ENCODE data around the gene C16orf96.

C16orf96 gene

GRCh38 chr16:4556112-4556511 lies at the start of gene C16orf96:
Gene C16orf96 (plus strand): TSS chr16:4556340. CDS start chr16:4556490, 150 bp downstream.
- TF ChIP-seq CTCF (IDR thresholded peaks at IDR 0.05; ENCODE audit: low read length, missing control alignments), result no peak
- DNase-seq (ENCODE audit: low read depth), result no peak
- H3K4me3 ChIP-seq (replicated peaks; ENCODE audit: low read depth, low read length), result no peak within 1 kb of the TSS

- DNase-seq (ENCODE audit: low read depth), result peak; percentile 88
- peak; percentile 92 for TF ChIP-seq CTCF (IDR thresholded peaks at IDR 0.05; ENCODE audit: low read length, missing control alignments)
- no peak overlapping the region for H3K4me3 ChIP-seq (replicated peaks; ENCODE audit: low read depth, low read length)
These were observed 49.7 kb upstream of the C16orf96 start for GRCh38 chr16:4506450-4506849.

- DNase-seq (ENCODE audit: low read depth), result no peak
- no peak overlapping the region for H3K4me3 ChIP-seq (replicated peaks; ENCODE audit: low read depth, low read length)
- TF ChIP-seq CTCF (IDR thresholded peaks at IDR 0.05; ENCODE audit: low read length, missing control alignments), result no peak
These were observed 48.4 kb upstream of the C16orf96 start for GRCh38 chr16:4507588-4508345.

GRCh38 chr16:4508806-4509205 lies 47.3 kb upstream of the C16orf96 start:
- TF ChIP-seq CTCF (IDR thresholded peaks at IDR 0.05; ENCODE audit: low read length, missing control alignments), result no peak
- H3K4me3 ChIP-seq (replicated peaks; ENCODE audit: low read depth, low read length), result no peak overlapping the region
- no peak for DNase-seq (ENCODE audit: low read depth)

GRCh38 chr16:4509420-4509819 lies 46.7 kb upstream of the C16orf96 start:
- no peak for TF ChIP-seq CTCF (IDR thresholded peaks at IDR 0.05; ENCODE audit: low read length, missing control alignments)
- H3K4me3 ChIP-seq (replicated peaks; ENCODE audit: low read depth, low read length), result no peak overlapping the region
- no peak for DNase-seq (ENCODE audit: low read depth)

- H3K4me3 ChIP-seq (replicated peaks; ENCODE audit: low read depth, low read length), result no peak overlapping the region
- DNase-seq (ENCODE audit: low read depth), result no peak
- TF ChIP-seq CTCF (IDR thresholded peaks at IDR 0.05; ENCODE audit: low read length, missing control alignments), result no peak
These were observed 46.0 kb upstream of the C16orf96 start for GRCh38 chr16:4510131-4510530.

Measured in fibroblast of pulmonary artery (primary cell).